NCI-H1694 (cell line): ENCODE data around the gene CD3D.

Experiments used
- DNase-seq: peaks from one replicate; lab custom pipeline; 2025; lab: John Stamatoyannopoulos, UW

Gene CD3D

DNA sequence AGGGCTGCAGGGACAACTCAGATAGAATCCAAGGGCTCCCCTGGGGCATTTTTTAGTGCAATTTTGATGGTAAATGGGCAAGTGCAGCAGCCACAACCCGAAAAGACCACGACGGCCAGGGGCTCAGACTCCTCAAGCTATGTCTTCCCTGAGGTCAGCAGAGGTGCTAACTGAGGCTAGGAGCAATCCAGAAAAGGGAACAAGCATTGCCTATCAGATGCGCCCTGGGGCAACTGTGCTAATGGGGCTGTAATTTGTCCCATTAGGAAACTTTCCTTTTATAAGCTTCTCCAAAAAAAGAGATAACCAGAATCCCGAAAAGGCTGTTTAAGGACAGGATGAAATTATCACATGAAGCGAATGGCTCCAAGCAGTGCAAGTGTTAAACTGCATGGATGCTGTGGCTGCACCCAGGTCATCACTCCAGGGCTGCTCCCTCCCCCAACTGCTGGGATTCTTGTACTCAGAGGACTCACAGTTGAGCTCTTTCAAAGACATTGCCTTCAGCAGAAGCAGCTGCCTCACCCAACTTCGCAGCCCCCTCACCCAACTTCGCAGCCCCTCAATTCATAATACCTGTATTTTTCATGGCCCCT, 40.8 kb downstream of the CD3D start:
- DNase-seq = no peak

DNA sequence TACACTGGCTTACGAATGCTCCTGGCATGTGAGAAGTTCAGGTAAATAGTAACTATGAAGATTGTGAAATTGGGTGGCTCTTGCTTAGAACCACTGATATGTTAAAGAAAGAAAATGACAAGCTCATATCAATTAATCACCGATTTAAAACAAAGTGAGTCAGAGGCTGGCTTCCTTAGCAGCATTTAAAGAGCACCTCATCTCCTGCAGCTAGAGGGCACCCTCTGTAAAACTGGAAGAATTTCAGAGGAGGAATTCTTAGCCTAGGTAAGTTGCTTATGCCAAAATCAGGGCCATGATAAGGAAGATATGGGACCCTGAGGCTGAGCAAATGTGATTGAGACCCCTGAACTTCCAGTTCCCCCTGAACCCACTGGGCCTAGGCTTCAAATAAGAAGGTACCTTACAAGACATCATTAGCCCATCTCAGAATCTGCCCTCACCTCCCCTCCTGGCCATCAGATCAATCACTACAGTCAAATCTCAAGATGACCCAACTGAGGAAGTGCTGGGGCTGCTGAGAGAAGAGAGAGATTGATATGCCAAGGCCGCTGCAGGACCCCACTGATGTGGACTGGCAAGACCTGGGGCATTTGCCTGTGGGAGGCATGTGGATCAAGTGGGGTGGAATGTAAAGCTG, 46.6 kb downstream of the CD3D start:
- no peak for DNase-seq

DNA sequence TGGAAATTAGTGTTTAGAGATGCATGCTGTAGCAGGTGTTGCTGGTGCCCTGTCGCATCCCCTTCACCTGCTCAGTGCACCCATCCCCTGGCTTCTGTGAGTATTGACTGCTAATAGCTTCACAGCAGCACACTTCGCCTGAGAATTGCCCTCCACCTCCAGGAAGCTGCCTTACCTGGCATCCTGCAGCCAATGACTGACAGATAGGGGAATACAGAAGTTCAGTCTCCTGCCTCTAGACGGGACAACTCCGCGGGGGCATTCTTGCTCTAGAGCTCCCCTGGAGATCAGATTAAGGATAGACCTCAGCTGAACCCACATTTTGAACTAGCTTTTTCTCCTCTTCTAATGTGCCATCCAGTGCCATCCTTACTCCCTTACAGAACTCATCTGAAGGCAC, 47.3 kb downstream of the CD3D start:
- no peak for DNase-seq

DNA sequence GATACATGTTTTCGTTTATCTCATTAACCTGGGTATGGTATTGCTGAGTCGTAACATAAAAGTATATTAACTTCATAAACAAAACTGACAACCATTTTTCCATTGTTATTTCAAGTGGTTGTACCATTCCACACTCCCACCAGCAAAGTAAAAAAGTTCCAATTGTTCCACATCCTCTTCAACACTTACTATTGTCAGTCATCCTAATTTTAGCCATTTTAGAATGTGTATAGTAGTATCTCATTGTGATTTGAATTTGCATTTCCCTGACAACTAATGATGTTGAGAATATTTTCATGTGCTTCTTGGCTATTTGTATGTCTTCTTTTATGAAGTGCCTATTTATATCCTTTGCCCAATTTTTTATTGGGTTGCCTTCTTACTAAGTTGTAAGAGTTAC, 48.5 kb downstream of the CD3D start:
- no peak for DNase-seq

DNA sequence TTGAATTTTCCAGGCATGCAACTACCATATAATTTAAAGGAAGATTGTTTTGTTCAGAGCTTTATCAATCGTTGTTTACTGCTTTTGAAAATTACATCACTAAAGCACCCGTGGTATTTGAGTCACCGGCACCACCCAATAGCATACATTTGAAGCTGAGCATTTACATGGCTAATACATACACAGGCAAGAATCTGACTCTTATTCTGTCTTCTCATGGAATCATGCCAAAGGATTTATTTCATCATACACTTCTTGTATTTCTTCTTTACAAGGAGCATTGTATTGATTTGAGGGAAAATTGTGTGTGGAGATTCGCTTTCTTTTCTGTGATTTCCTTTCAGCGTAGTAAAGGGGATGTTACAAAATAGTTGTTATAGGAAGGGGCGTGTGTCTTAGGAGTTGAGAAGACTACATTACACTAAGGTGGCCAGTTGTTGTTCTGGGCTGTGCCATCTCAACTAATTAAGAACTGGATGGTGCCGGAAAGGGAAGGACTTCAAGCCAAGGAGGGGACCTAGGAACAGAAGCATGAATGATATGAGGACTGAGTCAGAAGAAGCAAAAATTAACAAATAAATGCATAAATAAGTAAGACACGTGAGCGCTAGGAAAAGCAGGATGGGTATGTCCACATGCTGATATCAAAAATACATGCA, 50.9 kb downstream of the CD3D start:
- no peak for DNase-seq

DNA sequence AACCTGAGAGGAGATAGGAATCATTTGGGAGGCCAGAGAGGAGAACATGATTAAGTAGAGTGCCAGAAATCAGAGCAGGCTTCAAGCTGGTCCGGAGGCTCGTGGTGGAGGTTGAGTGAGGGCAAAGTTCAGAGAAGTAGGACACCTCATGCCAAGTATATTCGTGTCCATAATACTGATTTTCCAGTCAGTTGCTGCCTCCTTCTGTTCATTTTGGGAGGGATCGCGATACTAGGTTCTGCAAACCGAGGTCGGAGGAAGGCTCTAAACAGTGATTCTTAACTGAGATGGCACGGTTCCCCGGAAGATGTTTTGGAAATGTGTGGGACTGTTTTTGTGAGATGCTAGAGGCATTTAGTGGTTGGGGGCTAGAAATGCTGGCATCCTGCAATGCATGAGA, 51.6 kb downstream of the CD3D start:
- no peak for DNase-seq

DNA sequence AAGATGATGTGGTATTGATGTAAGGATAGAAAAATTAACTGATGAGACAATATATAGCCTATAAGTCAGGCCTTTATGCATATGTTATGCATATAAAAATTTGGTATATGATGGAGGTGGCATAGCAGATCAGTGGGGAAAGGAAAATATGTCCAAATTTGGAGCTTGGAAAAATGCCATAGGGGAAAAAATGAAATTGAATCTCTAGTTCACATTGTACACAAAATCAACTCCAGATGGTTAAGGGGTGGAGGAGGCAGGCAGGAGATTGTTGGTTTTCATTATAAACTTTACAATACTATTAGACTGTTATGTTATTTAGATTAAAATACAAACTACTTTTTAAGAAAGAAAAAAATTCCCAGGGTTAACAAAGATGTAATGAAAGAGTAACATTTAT, 53.1 kb downstream of the CD3D start:
- DNase-seq = no peak
